Measurements from ENCODE around the gene ZNF497.
"Not testable (repeated sequence)": the region's sequence is repeated elsewhere in the genome, so short reads cannot be mapped to it uniquely, and the experiment has no call there.

ZNF497 gene

DNA sequence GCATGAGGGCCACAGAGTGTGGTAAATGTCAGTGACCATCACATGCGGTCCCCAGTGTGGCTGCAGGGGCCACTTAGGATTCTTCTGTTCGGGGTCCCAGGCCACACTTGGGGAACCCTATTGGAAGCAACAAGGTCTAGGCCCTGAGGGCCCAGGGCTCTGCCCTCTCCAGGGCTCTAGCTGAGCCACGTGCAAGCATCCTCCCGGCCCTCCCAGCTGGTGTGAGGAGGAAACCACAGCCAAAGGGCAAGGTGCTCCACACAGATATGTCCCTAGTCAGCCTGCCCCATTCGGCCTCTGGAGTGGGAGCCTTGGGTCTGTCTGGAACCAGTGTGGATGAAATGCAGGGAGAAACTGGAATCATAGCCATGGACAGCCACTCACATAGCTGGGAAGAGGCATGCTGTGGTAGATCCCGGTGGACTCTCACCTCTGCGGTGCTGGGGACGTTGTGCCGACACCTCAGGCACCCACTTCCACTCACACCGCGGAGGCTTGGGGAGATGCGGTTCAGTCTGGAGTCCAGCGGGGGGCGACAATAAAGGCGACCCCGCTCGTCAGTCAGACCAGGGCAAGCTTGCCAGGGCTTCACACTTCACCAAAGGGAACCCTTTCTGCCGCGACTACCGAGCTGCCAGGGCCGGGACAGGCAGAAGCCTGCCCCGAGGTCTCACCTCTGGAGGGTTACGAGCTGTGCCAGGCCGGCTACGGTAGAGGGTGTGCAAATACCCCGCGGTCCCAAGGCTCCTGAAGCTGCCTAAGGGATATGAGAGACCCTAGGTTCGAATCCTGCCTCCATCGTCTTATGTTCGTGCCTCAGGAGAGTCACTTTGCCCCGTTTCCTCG, 4.3 kb upstream of the ZNF497 start:
- no peak for DNase-seq

DNA sequence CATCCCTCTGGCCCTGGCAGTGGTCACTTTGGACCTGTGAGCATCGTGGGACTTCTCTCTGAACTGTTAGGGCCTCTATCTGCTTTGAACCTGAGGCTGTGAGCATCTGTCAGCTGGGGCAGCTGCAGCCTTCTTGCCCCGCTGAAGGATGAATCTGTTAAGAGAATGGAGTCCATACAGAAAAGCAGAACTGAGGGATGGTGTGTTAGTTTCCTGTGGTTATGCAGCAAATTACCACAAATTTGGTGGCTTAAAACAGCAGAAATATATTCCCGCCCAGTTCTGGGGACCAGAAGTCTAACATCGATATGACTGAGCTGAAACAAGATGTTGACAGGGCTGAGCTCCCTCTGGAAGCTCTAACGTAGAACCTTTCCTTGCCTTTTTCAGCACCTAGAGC, 1.6 kb upstream of the ZNF497 start:
- no peak for DNase-seq

DNA sequence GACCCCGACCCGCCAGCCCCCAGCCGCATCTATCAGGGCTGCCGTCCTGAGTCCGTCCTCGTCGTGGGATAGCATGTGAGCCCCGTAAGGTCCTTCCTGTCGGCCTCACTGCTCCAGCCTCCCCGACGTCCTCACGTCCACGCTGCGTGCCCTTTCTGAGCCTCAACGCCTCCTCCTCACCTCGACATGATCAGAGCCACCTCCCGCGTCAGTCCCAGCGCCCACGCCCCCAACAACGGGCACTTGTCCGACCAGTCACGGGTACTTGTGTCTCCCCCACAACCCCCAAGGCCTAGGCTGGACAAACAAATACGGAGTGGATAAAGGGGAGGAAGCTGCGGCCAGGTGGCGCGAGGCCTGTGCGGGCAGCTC, 665 bp downstream of the ZNF497 start:
- peak; percentile 10 for DNase-seq

DNA sequence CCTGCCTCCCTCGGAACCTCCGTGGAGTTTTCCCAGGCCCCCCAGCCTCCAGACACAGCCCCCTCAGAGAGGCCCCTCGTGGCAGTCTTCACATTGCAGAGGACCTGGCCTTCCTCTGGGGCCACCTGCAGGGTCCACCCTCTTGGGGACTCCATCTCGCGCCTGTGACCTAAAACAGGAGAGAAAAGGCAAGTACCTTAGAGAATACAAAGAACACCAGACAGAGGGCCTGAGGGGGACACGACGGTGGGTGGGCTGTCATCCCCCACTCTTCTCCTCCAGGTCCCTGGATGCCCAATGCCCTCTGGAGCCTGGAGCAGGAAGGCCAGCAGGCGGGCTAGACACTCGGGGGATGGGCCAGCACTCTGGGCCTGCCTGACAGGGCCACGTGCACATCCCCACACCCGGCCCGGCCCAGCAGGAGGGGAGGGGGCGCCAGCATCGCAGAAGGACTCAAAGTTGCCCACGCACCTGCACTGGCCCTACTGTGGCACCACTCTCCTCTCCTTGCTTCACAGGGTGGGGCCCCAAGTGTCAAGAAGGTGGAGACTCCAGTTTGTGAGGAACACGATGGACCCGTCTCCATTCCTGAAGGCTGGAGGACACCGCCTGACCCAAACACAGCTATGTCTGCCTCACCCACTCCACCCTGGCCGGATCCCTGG, 4.9 kb downstream of the ZNF497 start:
- DNase-seq, result no peak

DNA sequence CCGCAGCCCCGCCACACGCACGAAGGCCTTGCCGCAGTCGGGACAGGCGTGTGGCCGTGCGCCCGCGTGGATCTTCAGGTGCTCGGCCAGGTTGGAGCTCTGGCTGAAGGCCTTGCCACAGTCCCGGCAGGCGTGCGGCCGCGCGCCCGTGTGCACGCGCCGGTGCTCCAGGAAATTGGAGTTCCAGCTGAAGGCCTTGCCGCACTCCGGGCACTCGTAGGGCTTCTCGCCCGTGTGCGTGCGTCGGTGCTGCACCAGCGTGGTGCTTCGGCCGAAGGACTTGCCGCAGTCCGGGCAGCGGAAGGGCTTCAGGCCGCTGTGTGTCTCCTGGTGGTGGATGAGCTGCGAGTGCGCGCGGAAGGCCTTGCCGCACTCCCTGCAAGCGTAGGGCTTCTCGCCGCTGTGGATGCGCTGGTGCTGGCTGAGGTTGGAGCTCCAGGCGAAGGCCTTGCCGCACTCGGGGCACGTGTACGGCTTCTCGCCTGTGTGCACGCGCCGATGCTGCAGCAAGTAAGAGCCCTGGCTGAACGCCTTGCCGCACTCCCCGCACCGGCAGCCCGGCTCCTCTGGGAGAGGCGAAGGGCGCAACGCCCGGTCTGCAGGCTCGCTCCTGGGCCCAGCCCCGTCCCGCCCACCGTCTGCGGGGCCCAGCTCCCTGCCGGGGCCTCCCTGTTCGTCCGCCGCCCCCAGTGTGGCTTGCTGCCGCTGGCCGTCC, 5.6 kb downstream of the ZNF497 start:
- no peak for DNase-seq

DNA sequence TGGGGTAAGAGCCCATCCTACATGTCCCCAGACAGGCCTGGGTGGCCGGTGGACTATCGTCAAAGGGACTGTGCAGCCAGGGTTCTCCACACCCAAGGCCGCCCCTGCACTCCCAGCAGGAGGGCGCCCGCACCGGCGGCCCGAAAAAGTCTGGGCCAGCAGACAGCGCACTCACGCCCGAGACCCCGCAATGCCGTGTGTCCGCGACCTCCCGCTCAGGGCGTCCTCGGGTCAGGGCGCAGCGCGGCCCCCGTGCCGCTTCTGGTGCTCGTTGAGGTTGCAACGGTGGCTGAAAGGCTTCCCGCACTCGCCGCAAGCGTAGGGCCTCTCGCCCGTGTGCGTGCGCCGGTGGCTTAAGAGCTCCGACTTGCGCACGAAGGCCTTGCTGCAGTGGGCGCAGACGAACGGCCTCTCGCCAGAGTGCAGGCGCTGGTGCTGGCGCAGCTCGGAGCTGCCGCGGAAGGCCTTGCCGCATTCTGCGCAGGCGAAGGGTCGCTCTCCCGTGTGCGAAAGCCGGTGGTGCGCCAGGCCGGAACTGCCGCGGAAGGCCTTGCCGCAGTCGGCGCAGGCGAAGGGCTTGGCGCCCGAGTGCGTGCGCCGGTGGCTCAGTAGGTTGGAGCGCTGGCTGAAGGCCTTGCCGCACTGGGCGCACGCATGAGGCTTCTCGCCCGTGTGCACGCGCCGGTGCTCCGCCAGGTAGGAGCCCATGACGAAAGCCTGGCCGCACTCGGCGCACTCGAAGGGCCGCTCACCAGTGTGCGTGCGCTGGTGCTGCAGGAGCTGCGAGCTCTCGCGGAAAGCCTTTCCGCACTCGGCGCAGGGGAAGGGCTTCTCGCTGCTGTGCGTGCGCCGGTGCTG, 6.4 kb downstream of the ZNF497 start:
- peak; percentile 33 for DNase-seq

DNA sequence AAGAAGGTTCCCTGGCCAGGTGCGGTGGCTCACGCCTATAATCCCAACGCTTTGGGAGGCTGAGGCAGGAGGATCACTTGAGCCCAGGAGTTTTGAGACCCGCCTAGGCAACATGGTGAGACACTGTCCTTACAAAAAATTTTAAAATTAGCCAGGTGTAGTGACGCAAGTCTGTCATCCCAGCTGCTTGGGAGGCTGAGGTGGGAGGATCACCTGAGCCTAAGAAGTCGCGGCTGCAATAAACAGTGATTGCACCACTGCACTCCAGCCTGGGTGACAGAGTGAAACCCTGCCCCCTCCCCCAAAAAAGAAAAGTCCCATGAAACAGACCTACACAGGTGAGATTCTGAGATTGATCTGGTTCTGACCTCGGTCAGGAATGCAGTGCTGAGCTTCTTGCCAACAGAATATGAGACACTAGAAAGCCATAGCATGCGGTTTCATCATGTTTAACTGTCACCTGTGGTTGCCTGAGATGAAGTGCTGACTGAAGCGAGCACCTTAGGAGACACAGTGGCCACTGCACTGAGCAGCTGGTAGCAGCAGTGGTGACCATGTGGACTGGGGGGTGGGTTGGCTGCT, 7.2 kb downstream of the ZNF497 start:
- DNase-seq, result no peak

DNA sequence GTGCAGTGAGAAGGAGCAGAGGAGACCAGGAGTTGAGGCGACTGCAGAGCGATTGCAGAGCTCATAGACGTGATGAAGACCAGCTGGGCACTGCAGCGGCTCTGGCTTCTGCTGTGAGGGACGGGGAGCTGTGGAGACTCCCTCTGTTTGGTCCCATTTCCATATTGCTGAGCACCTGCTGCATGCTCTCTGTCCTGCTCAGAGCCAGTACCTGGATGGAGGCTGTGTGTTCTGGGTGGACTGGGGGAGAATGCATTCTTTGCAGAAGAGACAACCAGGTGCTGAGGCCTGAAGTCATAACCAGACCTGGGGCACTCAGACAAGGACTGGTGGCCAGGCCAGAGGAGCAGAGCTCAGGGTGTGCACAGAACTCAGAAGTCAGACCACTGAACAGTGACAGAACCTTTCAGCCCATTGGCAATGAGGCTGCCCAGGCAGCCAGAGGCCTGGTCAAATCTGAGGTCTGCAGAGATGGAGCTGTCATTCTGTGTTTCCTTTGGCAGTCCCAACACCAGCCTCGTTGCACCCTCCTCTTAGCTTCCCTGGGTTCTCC, 8.0 kb downstream of the ZNF497 start:
- DNase-seq, result no peak

DNA sequence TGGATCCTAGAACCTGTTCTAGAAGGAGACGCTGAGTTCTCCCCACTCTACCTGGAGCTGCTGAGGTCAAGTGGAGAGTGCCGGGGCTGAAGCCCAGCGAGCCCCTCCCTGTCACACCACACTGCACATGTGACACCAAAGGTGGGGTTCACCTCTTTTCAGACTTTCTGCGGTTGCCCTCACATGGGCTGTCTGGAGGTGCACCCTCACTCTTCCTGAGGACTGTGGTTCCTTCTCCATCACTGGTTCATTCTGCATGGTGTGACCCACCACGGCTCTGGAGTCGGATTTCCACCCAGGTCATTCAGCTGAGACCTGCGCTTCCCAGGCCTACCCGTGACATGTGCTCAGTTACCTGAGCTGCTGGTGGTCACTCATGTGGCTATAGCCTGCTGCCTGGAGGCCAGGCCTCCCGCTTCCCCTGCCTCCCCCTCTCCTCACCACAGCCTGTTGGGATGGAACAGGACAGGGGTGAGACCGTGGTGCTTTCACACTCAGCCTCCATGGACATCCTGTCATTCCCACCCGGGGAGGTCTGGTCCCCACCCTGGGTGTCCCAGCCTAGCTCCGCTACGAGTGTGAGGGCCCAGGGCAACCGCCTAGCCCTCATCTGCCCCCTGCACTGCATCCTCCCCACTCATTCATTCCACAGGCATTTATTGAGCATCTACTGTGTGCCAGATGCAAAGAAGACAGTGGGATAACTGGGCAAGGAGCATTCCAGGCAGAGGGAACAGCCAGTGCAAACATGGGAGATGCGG, 8.7 kb downstream of the ZNF497 start:
- no peak for DNase-seq

DNA sequence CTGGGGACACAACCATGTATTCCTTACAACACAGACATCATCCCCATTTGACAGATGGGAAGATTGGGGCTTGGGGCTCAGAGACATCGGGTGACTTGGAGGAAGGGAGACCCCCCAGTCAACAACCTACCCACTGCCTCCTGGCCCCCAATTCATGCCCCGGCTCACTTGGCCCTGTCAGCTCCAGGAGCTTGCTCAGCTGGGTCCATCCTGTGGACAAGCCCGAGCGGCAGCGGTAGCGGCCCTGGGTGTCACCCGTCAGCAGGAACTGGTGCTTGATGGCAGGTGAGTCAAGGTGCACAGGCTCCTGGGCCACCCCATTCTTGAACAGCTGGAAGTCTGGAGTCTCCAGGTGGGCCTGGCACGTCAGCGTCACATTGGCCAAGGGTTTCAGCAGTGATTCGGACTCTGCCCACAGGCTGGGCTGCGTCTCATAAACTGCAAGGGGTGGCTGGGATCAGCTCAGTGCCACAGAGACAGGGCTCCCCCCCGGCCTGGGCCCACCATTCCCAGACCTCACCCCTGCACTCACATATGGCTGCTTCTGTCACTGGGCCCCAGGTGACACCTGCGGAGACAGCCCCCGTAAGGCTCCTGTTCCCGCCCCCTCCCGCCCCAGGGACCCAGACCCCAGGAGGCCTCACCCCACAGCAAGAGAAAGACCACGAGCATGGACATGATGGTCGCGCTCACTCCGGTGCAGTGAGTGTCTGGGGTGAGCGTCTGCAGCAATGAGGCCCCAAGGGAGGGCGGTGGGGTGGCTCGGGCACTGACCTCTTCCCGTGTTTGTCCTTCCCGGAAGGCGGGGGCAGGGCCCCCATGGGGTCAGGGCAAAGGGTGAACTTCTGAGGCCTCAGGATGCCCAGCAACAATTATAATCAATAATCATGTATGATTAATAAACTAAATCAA, 9.5 kb downstream of the ZNF497 start, which contains the start of gene A1BG:
Gene A1BG, minus strand, starts transcription at position 733 of the 912 bp plus-strand sequence. Its CDS starts 55 bp downstream, at position 678.
- no peak for DNase-seq

DNA sequence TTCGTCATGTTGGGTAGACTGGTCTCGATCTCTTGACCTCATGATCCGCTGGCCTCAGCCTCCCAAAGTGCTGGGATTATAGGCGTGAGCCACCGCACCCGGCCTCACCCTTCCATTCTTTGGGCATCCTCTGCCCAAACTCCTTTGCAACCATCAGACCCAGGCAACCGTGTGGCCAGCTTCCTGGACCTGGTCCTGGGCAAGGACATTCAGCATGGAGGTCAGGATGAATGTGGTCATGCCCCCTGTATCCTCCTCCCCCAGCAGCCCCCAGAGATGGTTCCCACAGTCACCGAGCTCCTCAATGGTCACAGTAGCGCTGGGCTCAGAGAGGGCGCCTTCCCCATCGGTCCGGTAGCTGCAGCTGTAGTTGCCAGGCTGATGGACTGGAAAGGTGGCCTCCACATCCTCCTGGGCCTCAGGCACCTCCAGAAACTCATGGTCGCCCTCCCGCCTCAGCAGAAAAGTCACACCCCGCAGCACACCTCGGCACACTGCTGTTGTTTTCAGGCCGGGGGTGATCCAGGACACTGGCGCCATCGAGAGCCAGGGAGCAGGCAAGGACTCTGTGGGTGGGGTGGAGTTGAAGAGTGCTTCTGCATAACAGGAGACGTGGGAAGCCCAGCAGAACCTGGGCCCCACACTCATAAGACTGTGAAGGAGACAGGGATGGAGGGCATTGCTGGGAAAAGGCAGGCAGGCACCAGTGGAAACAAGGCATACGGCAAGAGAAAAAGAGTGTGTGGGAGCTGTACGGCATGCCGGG, 10.4 kb downstream of the ZNF497 start:
- DNase-seq, result no peak

DNA sequence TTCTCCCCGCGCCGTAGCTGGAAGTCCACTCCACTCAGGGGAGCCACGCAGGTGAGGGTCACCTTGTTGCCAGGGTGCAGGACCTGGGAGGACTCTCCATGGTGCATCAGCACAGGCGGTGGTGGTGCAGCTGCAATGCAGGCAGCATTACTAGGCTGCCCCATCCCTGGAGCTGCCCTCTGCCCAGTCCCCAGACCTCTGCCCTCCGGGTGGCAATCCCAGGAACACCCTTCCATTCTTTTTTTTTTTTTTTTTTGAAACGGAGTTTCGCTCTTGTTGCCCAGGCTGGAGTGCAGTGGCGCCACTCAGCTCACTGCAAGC, 11.0 kb downstream of the ZNF497 start:
- DNase-seq, result no peak

DNA sequence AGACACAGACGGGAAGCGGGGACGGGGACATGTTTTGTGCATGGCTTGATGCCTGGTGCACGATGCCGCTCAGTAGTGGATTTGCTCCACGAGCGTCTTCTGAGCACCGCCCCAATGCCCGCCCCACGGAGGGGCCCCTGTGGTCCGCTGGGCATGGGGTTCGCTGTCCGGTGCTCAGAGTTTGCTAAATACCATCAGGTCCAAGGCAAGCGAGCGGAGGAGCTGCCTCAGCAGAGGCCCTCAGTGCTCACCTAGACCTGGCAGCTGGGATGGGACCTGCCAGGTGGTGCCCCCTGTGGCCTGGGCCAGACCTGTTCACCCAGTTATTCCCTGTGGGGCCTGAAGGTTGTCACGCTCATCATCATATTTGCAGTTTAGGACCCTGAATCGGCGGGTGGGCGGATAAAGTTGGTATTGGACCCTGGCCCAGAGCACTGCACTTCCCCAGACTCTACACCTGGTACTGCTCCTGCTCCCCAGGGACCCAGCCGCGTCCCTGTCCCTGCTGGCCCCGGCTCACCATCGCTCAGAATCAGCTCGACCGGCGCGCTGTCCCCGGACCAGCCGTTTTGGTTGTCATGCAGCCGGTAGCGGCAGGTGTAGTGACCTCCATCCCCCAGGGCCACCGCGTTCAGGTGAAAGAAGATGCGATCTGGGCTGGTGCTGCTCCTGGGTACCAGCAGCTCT, 11.5 kb downstream of the ZNF497 start:
- no peak for DNase-seq

DNA sequence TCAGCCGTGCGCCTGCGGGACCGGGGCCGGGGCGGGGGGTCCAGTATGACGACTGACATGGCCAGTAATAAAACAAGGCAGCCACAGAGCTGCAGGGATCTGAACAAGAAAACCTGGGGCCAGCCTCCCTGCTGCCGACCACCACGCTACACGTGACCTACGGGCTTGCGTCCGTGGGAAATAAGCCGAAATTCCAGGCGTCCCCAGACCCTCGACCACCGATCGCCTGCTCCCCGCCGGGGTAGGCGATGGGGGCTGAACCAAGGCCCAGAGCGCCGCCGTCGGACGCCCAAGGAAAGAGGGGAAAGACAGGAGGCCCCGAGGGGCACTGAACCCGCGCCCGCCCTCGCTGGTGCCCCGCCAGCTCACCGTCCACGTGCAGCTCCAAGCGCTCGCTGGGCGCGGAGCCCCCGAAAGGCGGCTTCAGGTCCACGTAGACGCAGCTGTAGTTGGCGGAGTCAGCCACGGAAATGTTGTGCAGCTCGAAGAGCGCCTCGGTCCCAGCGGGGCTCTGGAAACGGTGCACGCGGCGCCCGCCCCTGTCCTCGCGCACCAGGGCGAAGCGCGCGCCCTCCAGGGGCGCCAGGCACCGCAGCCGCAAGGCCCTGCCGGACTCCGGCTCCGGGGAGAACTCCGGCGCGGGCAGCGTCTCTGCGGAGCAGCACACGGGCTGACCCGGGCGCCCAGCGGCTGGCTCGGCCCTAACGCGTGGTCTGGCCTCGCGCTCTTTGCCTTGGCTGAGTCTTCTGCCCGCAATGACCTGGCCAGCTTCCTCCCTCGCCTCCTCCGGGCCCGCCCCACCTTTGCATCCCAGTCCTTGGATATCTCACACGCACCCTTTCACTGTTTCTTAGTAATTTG, 12.3 kb downstream of the ZNF497 start:
- DNase-seq, result no peak

DNA sequence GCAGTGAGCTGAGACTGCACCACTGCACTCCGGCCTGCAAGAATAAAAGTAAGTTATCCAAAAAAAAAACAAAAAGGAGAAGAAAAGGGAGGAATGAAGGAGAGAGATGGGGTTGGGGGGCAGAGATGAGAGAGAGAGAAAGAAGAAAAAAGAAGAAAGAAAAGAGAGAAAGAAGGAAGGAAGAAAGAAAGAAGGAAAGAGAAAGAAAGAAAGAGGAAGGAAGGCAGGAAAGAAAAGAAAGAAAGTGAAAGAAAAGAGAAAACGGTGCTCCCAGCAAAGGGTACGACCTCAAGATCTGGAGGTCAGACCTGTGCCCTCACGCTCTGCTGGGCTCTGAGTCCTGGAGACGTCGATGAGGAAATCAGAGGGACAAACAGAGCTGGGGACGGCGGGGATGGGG, 13.0 kb downstream of the ZNF497 start:
- no peak for DNase-seq

DNA sequence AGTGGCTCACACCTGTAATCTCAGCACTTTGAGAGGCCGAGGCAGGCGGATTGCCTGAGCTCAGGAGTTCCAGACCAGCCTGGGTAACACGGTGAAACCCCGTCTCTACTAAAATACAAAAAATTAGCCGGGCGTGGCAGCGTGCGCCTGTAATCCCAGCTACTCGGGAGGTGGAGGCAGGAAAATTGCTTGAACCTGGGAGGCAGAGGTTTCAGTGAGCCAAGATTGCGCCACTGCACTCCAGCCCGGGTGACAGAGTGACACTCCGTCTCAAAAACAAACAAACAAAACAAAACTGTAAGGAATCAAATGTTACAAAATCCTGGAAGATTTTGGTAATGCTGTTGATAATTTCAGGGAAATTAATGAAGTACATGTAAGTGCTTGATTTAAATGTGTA, 14.5 kb downstream of the ZNF497 start:
- DNase-seq, result not testable (repeated sequence)

DNA sequence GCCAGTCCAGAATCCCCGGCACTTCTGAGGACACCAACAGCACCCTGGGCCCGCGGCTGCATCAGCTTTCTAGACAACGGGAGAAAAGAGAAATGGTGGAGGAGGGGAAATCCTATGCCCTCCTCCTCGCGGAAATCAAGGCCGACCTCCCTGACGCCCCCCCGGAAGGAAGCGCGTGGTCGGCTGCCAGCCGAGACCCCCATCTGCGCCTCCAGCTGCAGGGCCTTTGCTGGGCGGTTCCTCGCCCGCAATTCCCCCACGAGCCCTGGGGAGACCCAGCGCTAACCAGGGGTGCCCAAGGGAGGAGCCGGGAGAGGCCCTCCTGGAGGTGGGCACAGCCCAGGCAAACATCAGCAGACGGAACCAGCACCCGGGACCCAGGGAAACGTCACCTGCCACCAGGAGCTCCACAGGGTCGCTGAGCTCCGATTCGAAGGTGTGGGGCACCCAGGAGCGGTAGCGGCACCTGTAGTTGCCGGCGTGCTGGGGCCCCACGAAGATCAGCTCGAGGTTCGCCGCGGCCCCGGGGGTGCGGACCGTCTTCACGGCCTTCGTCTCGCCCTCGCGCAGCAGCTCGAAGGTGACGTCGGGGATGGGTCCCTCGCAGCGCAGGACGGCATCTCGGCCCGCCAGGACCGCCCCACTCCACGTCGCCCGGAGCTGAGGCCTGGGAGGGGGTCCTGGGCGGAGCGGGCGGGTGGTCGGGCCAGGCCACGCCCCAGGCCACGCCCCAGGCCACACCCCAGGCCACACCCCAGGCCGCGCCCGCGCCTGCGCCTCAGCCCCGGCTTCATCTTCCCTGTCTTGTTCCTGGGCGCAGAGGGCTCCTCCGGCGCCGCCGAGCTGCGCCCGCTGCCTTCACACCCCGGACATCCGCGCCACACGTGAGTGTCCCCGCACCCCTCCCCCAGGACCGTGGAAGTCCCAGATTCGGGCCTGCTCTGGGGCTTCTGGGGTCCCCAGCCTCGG, 15.3 kb downstream of the ZNF497 start:
- peak; percentile 57 for DNase-seq
